GM18909 (cell line): ENCODE measurements around the gene RPL38.
A peak's percentile ranks its signal among the peaks of the same experiment; 100 is the strongest.
"Not testable (repeated sequence)": the region's sequence is repeated elsewhere in the genome, so short reads cannot be mapped to it uniquely, and the experiment has no call there.

ENCODE experiments used
- ATAC-seq: cut with Tn5 transposase; IDR thresholded peaks from one replicate; pipeline ENCODE4 v1.9.1; 2021; ENCODE audit warnings: mild to moderate bottlenecking; ENCODE audit not compliant: unreplicated experiment, poor library complexity

Gene RPL38

DNA sequence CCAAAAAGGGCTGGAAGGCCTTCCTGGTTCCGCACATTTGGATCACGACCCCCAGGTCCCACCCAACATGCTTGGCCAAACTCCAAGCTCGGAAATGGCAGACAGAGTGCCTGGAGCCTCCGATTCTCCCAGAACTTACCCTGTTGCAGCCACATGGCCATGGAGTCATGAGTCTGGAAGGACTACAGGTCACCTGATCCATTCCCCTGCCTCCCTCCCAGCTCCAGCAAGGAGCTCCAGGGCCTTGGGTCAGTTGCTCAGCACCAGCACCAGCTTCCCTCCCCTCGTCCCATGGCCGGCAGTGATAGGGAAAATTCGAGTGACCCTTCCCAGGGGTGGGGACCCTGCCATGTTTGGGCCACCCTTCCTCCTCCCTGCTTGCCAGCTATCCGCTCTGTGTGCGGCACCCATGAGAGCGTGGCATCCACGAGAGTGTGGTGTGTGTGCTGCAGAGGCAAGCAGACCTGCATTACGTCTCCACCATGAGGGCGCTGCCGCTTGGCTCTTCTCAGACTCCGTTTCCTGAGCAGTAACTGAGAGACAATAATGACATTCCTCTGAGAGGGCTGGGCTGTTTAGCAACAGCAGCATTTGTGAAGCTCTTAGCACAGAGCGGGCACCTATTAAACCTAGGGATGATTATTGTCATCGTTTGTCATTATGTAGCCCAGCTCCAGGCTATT lies 21.3 kb upstream of the RPL38 start:
- no peak for ATAC-seq

DNA sequence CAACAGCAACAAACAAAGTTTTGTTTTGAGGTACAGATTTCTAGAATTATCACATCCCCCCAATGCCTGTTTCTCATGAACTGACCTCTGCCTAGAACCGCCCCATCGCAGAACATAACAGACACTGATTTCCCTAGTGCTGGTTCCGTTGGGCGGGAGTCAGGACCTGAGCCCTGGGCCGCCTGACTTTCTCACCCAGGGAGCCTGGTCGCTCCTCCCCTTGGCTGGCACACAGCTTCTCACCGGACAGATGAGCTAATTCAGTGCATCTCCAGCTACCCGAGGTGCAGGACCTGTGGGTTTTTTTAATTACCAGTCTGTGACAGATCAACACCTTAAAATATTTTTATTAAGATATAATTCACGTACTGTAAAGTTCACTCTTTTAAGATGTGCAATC lies 20.1 kb upstream of the RPL38 start:
- ATAC-seq, result no peak

- ATAC-seq, result no peak
These were observed 17.8 kb upstream of the RPL38 start for GRCh38 chr17:74185571-74186185.

GRCh38 chr17:74186498-74186897 lies 17.0 kb upstream of the RPL38 start:
- ATAC-seq, result no peak

GRCh38 chr17:74187761-74188160 lies 15.7 kb upstream of the RPL38 start:
- no peak for ATAC-seq

GRCh38 chr17:74188687-74189086 lies 14.8 kb upstream of the RPL38 start:
- ATAC-seq, result not testable (repeated sequence)

DNA sequence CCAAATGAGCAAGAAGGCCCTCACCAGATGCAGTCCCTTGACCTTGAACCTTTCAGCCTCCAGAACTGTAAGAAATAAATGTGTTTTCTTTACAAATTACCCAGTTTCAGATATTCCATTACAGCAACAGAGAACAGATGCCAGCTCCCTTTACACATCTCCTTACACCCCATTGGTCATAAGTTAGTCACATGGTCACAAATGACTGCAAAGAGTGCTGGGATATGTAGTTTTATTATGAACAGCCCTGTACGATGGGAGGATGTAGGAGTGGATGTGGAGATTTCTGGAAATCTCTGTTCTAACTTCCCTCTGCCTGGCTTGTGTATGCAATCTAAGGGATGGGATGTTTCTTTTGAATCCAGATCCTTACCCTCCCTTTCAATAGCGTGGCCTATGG lies 13.3 kb upstream of the RPL38 start:
- peak; percentile 62 for ATAC-seq

GRCh38 chr17:74190807-74191406 lies 12.6 kb upstream of the RPL38 start:
- no peak for ATAC-seq

GRCh38 chr17:74192950-74193781 lies 10.3 kb upstream of the RPL38 start:
- ATAC-seq, result no peak

GRCh38 chr17:74194682-74195081 lies 8.8 kb upstream of the RPL38 start:
- no peak for ATAC-seq

DNA sequence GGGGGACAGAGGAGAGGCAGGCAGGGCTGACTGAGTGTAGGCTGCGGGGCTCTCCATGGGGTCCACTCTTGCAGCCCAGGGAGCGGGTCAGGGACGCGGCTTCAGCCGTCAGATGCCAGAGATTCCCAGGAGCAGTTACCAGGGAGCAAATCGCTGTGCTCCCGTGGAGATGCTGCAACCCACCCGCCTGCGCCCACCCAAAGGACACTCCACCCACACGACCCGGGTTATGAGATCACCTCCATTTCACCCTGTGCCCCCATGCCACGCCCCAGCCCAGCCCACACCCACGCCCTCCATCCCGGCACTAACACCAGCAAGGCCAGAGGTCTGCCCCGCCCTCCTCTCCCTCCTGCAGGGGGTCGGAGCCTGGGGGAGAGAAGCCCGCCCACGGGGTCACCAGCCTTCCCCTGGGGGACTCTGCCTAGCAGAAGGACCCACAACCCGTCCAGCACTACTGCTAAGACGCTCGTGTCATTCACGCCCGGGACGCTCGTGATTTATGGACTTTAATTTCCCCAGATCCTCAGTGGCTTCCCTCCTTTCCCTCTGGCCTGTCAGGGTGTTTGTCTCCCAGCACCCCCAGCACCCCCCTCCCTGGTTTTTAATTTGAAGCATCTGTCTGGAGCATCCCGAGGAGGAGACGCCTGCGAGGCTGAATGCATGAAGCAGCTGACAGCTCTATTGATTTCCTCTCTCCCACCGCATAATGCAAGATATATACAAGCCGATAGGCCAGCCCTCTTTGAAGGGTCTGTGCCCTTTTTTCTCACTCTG lies 6.7 kb upstream of the RPL38 start:
- no peak for ATAC-seq

- no peak for ATAC-seq
These were observed 5.7 kb upstream of the RPL38 start for GRCh38 chr17:74197801-74198200.

GRCh38 chr17:74198694-74199093 lies 4.8 kb upstream of the RPL38 start:
- ATAC-seq, result no peak

DNA sequence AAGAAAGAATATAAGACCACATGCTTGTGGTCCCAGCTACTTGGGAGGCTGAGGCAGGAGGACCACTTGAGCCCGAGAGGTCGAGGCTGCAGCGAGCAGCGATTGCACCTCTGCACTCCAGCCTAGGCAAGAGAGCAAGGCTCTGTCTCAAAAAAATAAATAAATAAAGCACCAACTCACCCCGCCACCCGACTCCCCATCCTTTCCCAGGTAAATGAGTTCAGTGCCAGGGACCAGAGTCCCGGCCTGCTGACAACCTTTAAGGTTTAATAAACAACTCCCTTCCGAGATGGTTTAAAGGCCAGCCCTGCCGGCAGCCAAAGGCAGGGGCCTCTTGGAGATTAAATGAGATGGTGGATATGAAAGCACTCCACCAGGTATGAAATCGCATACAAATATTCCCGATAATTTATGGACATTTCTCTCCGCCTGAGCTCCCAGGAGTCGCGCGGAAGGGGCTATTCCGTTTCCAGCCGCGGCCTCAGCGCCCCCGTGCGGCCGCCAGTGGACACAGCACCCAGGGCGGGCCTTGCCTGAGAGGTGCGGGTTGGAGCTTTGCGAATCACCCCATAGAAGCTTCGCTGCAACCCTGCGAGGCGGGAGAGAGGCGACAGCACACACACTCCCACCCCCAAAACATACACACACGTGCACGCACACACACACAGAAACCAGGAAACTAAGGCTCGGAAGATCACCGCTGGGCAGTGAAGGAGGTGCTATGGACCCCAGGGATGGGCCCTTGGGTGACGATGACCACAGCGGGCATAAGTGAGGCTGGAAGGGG lies 4.0 kb upstream of the RPL38 start:
- ATAC-seq, result no peak

- no peak for ATAC-seq
These were observed 3.4 kb upstream of the RPL38 start for GRCh38 chr17:74200112-74200511.

DNA sequence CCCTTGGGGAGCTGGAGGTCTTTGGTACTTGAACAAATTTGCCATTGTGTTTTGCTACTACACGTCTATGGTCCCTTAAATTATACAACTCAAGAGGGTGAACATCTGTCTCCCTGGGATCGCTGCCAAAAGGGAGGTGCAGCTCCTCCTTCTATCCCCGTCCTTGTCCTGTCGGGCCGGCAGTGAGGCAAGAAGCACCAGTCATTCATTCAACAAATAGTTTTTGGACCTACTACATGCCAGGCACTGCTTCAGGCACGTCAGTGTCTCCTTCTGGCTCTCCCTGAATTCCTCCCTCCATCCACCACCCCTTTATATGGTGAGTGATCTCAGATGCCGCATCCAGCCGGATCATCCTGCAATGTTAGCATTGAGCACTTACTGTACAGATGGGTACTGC lies 2.2 kb upstream of the RPL38 start:
- no peak for ATAC-seq

DNA sequence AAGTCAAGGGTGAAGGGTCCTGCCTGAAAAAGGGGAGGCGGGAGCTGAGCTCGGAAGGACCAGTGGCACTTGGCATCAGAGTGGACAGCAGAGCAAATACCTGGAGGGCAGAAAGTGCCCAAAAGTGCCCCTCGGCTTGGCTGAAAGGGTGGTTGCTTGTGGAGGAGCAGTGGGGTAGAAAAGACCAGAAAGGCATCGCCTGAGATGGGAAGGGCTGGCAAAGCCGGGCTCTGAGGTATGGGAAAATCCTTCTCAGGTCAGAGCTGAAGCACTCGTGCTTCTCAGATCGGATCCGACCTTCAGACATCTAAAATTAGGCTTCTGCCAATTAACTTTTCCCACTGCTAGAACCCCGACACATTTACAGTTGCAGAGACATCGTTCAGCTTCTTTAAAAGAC lies 1.5 kb upstream of the RPL38 start:
- no peak for ATAC-seq

DNA sequence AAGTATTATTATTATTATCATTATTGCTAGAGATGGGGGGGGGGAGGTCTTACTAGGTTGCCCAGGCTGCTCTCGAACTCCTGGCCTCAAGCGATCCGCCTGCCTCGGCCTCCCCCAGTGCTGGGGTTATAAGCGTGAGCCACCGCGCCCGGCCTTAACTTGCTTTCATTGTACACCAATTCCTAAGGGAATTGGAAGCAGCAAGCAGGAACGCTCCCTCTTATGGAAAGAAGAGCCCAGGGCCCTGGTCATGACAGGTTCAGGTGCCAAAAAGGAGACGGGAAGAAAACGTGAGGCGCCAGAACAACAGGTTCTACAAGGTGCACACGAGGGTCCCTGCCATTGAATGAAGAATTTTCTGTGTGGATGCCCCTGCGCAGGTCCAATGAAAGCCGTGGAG lies 540 bp upstream of the RPL38 start:
- no peak for ATAC-seq

GRCh38 chr17:74204474-74204873 lies 996 bp downstream of the RPL38 start:
- no peak for ATAC-seq

DNA sequence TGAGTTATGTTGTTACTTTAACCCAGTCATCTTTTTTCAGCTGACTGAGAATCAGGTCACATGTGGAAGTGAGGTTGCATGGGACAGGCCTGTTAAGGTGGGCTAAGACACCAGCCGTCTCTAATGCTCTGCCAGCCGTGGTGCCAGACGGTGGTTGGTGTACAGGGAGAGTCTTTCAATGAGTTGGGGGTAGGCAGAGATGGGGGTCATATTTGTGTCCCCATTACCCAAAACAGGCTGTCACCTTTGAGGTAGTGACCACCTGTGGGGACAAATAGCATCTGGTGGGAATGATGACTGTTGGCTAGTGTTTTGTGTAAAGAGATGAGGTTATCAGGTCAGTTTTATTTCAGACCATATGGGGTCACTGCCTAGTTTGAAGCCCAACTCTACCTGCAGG lies 1.8 kb downstream of the RPL38 start:
- ATAC-seq, result no peak
